H9 (cell line): ENCODE data around the gene SDK1. TPM values are rescaled to one million over a fixed set of nuclear protein-coding genes. Genes with fewer than 3 reads are reported as not detected.

ENCODE experiments used
- DNase-seq: peaks from one replicate; pipeline ENCODE4 v3.0.0-alpha.2; 2017
- H2AFZ ChIP-seq: one replicate; pipeline ENCODE4 v1.6.1; 2013; ENCODE audit warnings: mild to moderate bottlenecking, low read length, control low read depth, moderate library complexity
- H2AK5ac ChIP-seq: 2 replicates; pipeline ENCODE4 v1.6.1; 2013; ENCODE audit warnings: low read length, control low read depth, mixed read lengths; ENCODE audit not compliant: insufficient read length
- H2BK120ac ChIP-seq: one replicate; pipeline ENCODE4 v1.6.1; 2013; ENCODE audit warnings: low read depth, mild to moderate bottlenecking, low read length, control low read depth, inconsistent platforms; ENCODE audit not compliant: poor library complexity, severe bottlenecking
- H2BK12ac ChIP-seq: 2 replicates; pipeline ENCODE4 v1.6.1; 2013; ENCODE audit warnings: low read length, control low read depth, mixed read lengths, low read depth; ENCODE audit not compliant: insufficient read length
- H2BK15ac ChIP-seq: 2 replicates; pipeline ENCODE4 v1.6.1; 2013; ENCODE audit warnings: low read depth, low read length, control low read depth
- H2BK20ac ChIP-seq: one replicate; pipeline ENCODE4 v1.6.1; 2013; ENCODE audit warnings: low read depth, mild to moderate bottlenecking, low read length, control low read depth, inconsistent platforms; ENCODE audit not compliant: poor library complexity, severe bottlenecking
- H2BK5ac ChIP-seq: 2 replicates; pipeline ENCODE4 v1.6.1; 2013; ENCODE audit warnings: low read length, control low read depth, mixed read lengths; ENCODE audit not compliant: insufficient read length
- H3K14ac ChIP-seq: 2 replicates; pipeline ENCODE4 v1.6.1; 2013; ENCODE audit warnings: low read length, control low read depth; ENCODE audit not compliant: insufficient read depth
- H3K18ac ChIP-seq: 2 replicates; pipeline ENCODE4 v1.6.1; 2013; ENCODE audit warnings: low read depth, mild to moderate bottlenecking, mixed read lengths, low read length, control low read depth; ENCODE audit not compliant: insufficient read length
- H3K23ac ChIP-seq: 2 replicates; pipeline ENCODE4 v1.6.1; 2013; ENCODE audit warnings: low read length, control low read depth, mixed read lengths, low read depth; ENCODE audit not compliant: insufficient read length
- H3K23me2 ChIP-seq: 2 replicates; pipeline ENCODE4 v1.6.1; 2013; ENCODE audit warnings: low read depth, mild to moderate bottlenecking, mixed read lengths, low read length, control low read depth; ENCODE audit not compliant: insufficient read length, poor library complexity, severe bottlenecking
- H3K27ac ChIP-seq: 2 replicates; pipeline ENCODE4 v1.5.1; 2013; ENCODE audit warnings: low read length, control low read depth, mixed read lengths, low read depth; ENCODE audit not compliant: insufficient read length
- H3K27me3 ChIP-seq: 2 replicates; pipeline ENCODE4 v1.6.1; 2013; ENCODE audit warnings: low read length, control low read depth, inconsistent platforms; ENCODE audit not compliant: insufficient read depth
- H3K4ac ChIP-seq: 2 replicates; pipeline ENCODE4 v1.6.1; 2013; ENCODE audit warnings: low read depth, mild to moderate bottlenecking, control low read depth, inconsistent platforms, low read length, moderate library complexity
- H3K4me1 ChIP-seq: 2 replicates; pipeline ENCODE4 v1.6.1; 2013; ENCODE audit warnings: low read length, control low read depth, inconsistent platforms; ENCODE audit not compliant: insufficient read depth
- H3K4me2 ChIP-seq: 2 replicates; pipeline ENCODE4 v1.6.1; 2013; ENCODE audit warnings: low read length, control low read depth, mixed read lengths; ENCODE audit not compliant: insufficient read length, insufficient read depth
- H3K56ac ChIP-seq: 2 replicates; pipeline ENCODE4 v1.6.1; 2013; ENCODE audit warnings: low read depth, mild to moderate bottlenecking, mixed read lengths, low read length, control low read depth; ENCODE audit not compliant: insufficient read length
- H3K79me1 ChIP-seq: 2 replicates; pipeline ENCODE4 v1.6.1; 2013; ENCODE audit warnings: low read depth, mild to moderate bottlenecking, moderate library complexity, low read length, control low read depth, inconsistent platforms; ENCODE audit not compliant: insufficient read depth, poor library complexity, severe bottlenecking
- H3K79me2 ChIP-seq: 2 replicates; pipeline ENCODE4 v1.6.1; 2013; ENCODE audit warnings: low read length, control low read depth, inconsistent platforms; ENCODE audit not compliant: insufficient read depth
- H3K9ac ChIP-seq: 2 replicates; pipeline ENCODE4 v1.6.1; 2013; ENCODE audit warnings: low read length, control low read depth, mixed read lengths; ENCODE audit not compliant: insufficient read length; ENCODE audit errors: extremely low read depth
- H3K9me3 ChIP-seq: one replicate; pipeline ENCODE4 v1.6.1; 2013; ENCODE audit warnings: low read depth, low read length, inconsistent platforms; ENCODE audit not compliant: control insufficient read depth
- H3T11ph ChIP-seq: one replicate; pipeline ENCODE4 v1.6.1; 2013; ENCODE audit warnings: mild to moderate bottlenecking, low read length, control low read depth, inconsistent platforms
- H4K20me1 ChIP-seq: one replicate; pipeline ENCODE4 v1.6.1; 2013; ENCODE audit not compliant: control insufficient read depth, insufficient read length, insufficient read depth
- H4K5ac ChIP-seq: 2 replicates; pipeline ENCODE4 v1.6.1; 2013; ENCODE audit warnings: low read depth, mild to moderate bottlenecking, mixed read lengths, low read length, control low read depth; ENCODE audit not compliant: insufficient read length
- H4K8ac ChIP-seq: replicated peaks from 2 replicates; pipeline ENCODE4 v1.6.1; 2013; ENCODE audit warnings: low read length, control low read depth, mixed read lengths, low read depth; ENCODE audit not compliant: insufficient read length
- H4K91ac ChIP-seq: 2 replicates; pipeline ENCODE4 v1.6.1; 2013; ENCODE audit warnings: low read depth, mild to moderate bottlenecking, moderate library complexity, mixed read lengths, low read length, control low read depth; ENCODE audit not compliant: insufficient read length
- H3K27ac Mint-ChIP-seq, 3 experiments: 2 replicates in 2 of 3; 3 replicates in 1 of 3; pipeline ENCODE4 v1.8.0; 2020 to 2021; ENCODE audit warnings: mixed read lengths in 3 of 3, mild to moderate bottlenecking in 1 of 3, moderate library complexity in 1 of 3
- H3K27me3 Mint-ChIP-seq: 2 replicates; pipeline ENCODE4 v1.8.0; 2021; ENCODE audit warnings: low read depth, mild to moderate bottlenecking, moderate library complexity, mixed read lengths
- H3K36me3 Mint-ChIP-seq, 3 experiments: 2 replicates in 2 of 3; 3 replicates in 1 of 3; pipeline ENCODE4 v1.8.0; 2020 to 2021; ENCODE audit warnings: low read depth in 3 of 3, mixed read lengths in 3 of 3; ENCODE audit not compliant: insufficient read depth in 1 of 3
- H3K4me1 Mint-ChIP-seq, 2 experiments: 2 replicates each; pipeline ENCODE4 v1.8.0; 2020; ENCODE audit warnings: mixed read lengths in 2 of 2
- H3K4me3 Mint-ChIP-seq, 2 experiments: 2 replicates in 1 of 2; 3 replicates in 1 of 2; pipeline ENCODE4 v1.8.0; 2020 to 2021; ENCODE audit warnings: mild to moderate bottlenecking in 2 of 2, mixed read lengths in 2 of 2, moderate library complexity in 1 of 2
- H3K9me3 Mint-ChIP-seq, 2 experiments: 2 replicates in 1 of 2; 3 replicates in 1 of 2; pipeline ENCODE4 v1.8.0; 2020; ENCODE audit warnings: mild to moderate bottlenecking in 2 of 2, mixed read lengths in 2 of 2, moderate library complexity in 1 of 2
- CTCF ChIP-seq: fragments of 200-600 bp; sonication (generic); conservative IDR thresholded peaks from 3 replicates; pipeline ENCODE4 v1.8.0; 2021; ENCODE audit warnings: antibody characterized with exemption, mild to moderate bottlenecking
- WGBS: extraction: QIAGEN DNeasy Blood & Tissue Kit; methylation state at CpG from one replicate; pipeline ENCODE4 v1.1.7; 2013; ENCODE audit warnings: missing lambda C conversion rate, low lambda C conversion rate, mixed read lengths; ENCODE audit not compliant: insufficient read length; ENCODE audit errors: extremely low coverage; 5-methylcytosine and 5-hydroxymethylcytosine counted together
- total RNA-seq: library from RNA; stranded (reverse); gene quantifications from 2 replicates; pipeline ENCODE4 v1.2.1, GENCODE V29; 2021

The SDK1 gene
- total RNA-seq, 1 experiment from 2014 or later = 8.7 TPM

GRCh38 chr7:4123823-4124222 is 822.8 kb downstream of the SDK1 start:
- Histone ChIP-seq H3K23ac (no peak overlapping the region), H4K20me1 (no peaks in the 10 kb centered on the region), H2AK5ac (no peak overlapping the region), H3K4ac (no peak overlapping the region), H3K9ac (no peak overlapping the region), H2BK5ac (no peak overlapping the region), H3K18ac (no peak overlapping the region), H3K56ac (no peak overlapping the region), H2BK12ac (no peak overlapping the region), H3K14ac (no peak overlapping the region), H4K8ac (no peak overlapping the region), H4K5ac (no peak overlapping the region), H3K4me1 (no peaks in the 10 kb centered on the region), H4K91ac (no peak overlapping the region), H2BK15ac (no peak overlapping the region), H2BK20ac (no peak overlapping the region), H3K9me3 (no peaks in the 10 kb centered on the region), H3K23me2 (no peaks in the 10 kb centered on the region), H2AFZ (no peak overlapping the region), H3K79me1 (no peaks in the 10 kb centered on the region), H3T11ph (no peak overlapping the region), H3K27ac (no peak overlapping the region), H2BK120ac (no peak overlapping the region), H3K79me2 (no peaks in the 10 kb centered on the region), H3K27me3 (no peaks in the 10 kb centered on the region), H3K4me2 (no peak overlapping the region)
- H3K4me1 Mint-ChIP-seq = no peaks in the 10 kb centered on the region
- H3K27ac Mint-ChIP-seq = no peak overlapping the region
- no peak for TF ChIP-seq CTCF
- DNase-seq = no peak
- peaks cover 11 to 25% (median 18%) of the 10 kb centered on the region in 3 experiments for H3K36me3 Mint-ChIP-seq
- H3K9me3 Mint-ChIP-seq = peaks cover 27 to 29% of the 10 kb centered on the region in 2 experiments
- no peak overlapping the region for H3K4me3 Mint-ChIP-seq
- H3K27me3 Mint-ChIP-seq = no peaks in the 10 kb centered on the region; the same call in none of the 2 replicates
- no CpG with 5 or more reads among the region's 8 CpGs for WGBS
